Gastroesophageal sphincter (tissue), 4 donors: ENCODE data around the gene PPP1R16B. TPM values are rescaled to one million over a fixed set of nuclear protein-coding genes. Genes with fewer than 3 reads are reported as not detected.

Experiments
- ATAC-seq: fragments of 150-250 bp; one replicate; pipeline ENCODE4 v1.9.1; 2016; ENCODE audit warnings: mild to moderate bottlenecking, moderate library complexity
- H3K27ac ChIP-seq, 4 donors: fragments of 200-600 bp; sonication (generic) in 3 of 4; 1 replicate in 3 of 4; 2 replicates in 1 of 4; pipeline ENCODE4 v1.5.1; 2016 to 2019
- H3K27me3 ChIP-seq: fragments of 200-600 bp; sonication (generic); one replicate; pipeline ENCODE4 v1.5.1; 2019
- H3K36me3 ChIP-seq, 2 donors: fragments of 200-600 bp; sonication (generic); one replicate each; pipeline ENCODE4 v1.5.1; 2019; ENCODE audit warnings: control low read depth in 1 of 2
- H3K4me1 ChIP-seq, 3 donors: fragments of 200-600 bp; sonication (generic); 1 replicate in 2 of 3; 2 replicates in 1 of 3; pipeline ENCODE4 v1.5.1; 2016 to 2019; ENCODE audit warnings: control low read depth in 2 of 3
- H3K4me3 ChIP-seq, 2 donors: fragments of 200-600 bp; sonication (generic); one replicate each; pipeline ENCODE4 v1.5.1; 2019; ENCODE audit warnings: mild to moderate bottlenecking in 1 of 2, moderate library complexity in 1 of 2
- H3K9me3 ChIP-seq, 3 donors: fragments of 200-600 bp; sonication (generic); one replicate each; pipeline ENCODE4 v1.5.1; 2017 to 2019; ENCODE audit warnings: control low read depth in 2 of 3
- CTCF ChIP-seq, 4 experiments: fragments of 200-600 bp in 2 of 4; fragments of 450-650 bp in 2 of 4; sonication (generic) in 1 of 4; IDR thresholded peaks; one replicate each; pipeline ENCODE4 v1.5.1; 2017 to 2019; ENCODE audit warnings: antibody characterized with exemption in 4 of 4, mild to moderate bottlenecking in 2 of 4, moderate library complexity in 2 of 4
- EP300 ChIP-seq: sonication (generic); formaldehyde crosslinking; IDR thresholded peaks from one replicate; pipeline ENCODE4 v1.6.1; 2017; ENCODE audit warnings: antibody characterized with exemption, mild to moderate bottlenecking
- POLR2A ChIP-seq, 2 donors: fragments of 450-650 bp; IDR thresholded peaks; one replicate each; pipeline ENCODE4 v1.6.1; 2017; ENCODE audit warnings: antibody characterized with exemption in 2 of 2, mild to moderate bottlenecking in 2 of 2, moderate library complexity in 1 of 2
- POLR2AphosphoS5 ChIP-seq: sonication (generic); formaldehyde crosslinking; IDR thresholded peaks from one replicate; pipeline ENCODE4 v1.6.1; 2017; ENCODE audit warnings: antibody characterized with exemption
- WGBS, 2 donors: methylation state at CpG; one replicate each; pipeline ENCODE4 v1.1.5; 2018; ENCODE audit warnings: low coverage in 1 of 2; 5-methylcytosine and 5-hydroxymethylcytosine counted together
- total RNA-seq, 4 donors: library from RNA; depleted of rRNA; stranded (reverse); fragments of >200 nt; gene quantifications; one replicate each; pipeline ENCODE4 v1.1.0, GENCODE V29; 2016

The PPP1R16B gene
- total RNA-seq, 4 donors from 2014 or later: 4.1 to 10.0 (median 5.5) TPM

GRCh38 chr20:38919683-38920082 is 114.2 kb downstream of the PPP1R16B start:
- 54 to 60% methylated on average over 2 of the region's 7 CpGs for WGBS, 2 donors
- TF ChIP-seq POLR2A (IDR thresholded peaks at IDR 0.05): no peak
- no peak for TF ChIP-seq EP300
- TF ChIP-seq CTCF (IDR thresholded peaks at IDR 0.05): no peak
- TF ChIP-seq POLR2AphosphoS5: no peak
- H3K4me3 ChIP-seq: no peak overlapping the region
- H3K36me3 ChIP-seq: no peaks in the 10 kb centered on the region
- H3K4me1 ChIP-seq: no peaks in the 10 kb centered on the region
- no peaks in the 10 kb centered on the region for H3K9me3 ChIP-seq
- peaks cover 21% of the 10 kb centered on the region for H3K27me3 ChIP-seq
- no peak overlapping the region for H3K27ac ChIP-seq
- ATAC-seq: no peak

- 80% methylated on average over 2 of the region's 3 CpGs; no CpG with 5 or more reads in 1 of the 2 donors for WGBS, 2 donors
- TF ChIP-seq EP300: no peak
- TF ChIP-seq POLR2AphosphoS5: no peak
- no peak for TF ChIP-seq CTCF (IDR thresholded peaks at IDR 0.05)
- no peak for TF ChIP-seq POLR2A (IDR thresholded peaks at IDR 0.05)
- H3K36me3 ChIP-seq: no peaks in the 10 kb centered on the region
These were observed 114.9 kb downstream of the PPP1R16B start for GRCh38 chr20:38920411-38920810.

GRCh38 chr20:38920851-38921250 is 115.4 kb downstream of the PPP1R16B start:
- Histone ChIP-seq H3K9me3 (no peaks in the 10 kb centered on the region), H3K36me3 (no peaks in the 10 kb centered on the region), H3K4me1 (peaks cover 0 to 3% (median 0%) of the 10 kb centered on the region in 3 donors), H3K27me3 (peaks cover 21% of the 10 kb centered on the region), H3K27ac (no peak overlapping the region), H3K4me3 (no peak overlapping the region)
- ATAC-seq: no peak
- TF ChIP-seq POLR2AphosphoS5 (no peak), EP300 (no peak), POLR2A (IDR thresholded peaks at IDR 0.05) (no peak), CTCF (IDR thresholded peaks at IDR 0.05) (no peak)
- WGBS, 2 donors: 80 to 89% methylated on average over 5 to 6 of the region's 9 CpGs

More at GRCh38 chr20:38920411-38920810, 114.9 kb downstream of the PPP1R16B start:
- H3K27ac ChIP-seq: no peak overlapping the region
- H3K9me3 ChIP-seq: no peaks in the 10 kb centered on the region
- no peak for ATAC-seq
- H3K4me3 ChIP-seq: no peak overlapping the region
- no peaks in the 10 kb centered on the region for H3K4me1 ChIP-seq
- H3K27me3 ChIP-seq: peaks cover 21% of the 10 kb centered on the region

- Histone ChIP-seq H3K9me3 (no peaks in the 10 kb centered on the region), H3K27me3 (peaks cover 19% of the 10 kb centered on the region), H3K4me3 (no peak overlapping the region), H3K36me3 (no peaks in the 10 kb centered on the region), H3K27ac (no peak overlapping the region), H3K4me1 (peaks cover 0 to 33% (median 0%) of the 10 kb centered on the region in 3 donors)
- 86 to 100% methylated on average over 1 of the region's 2 CpGs for WGBS, 2 donors
- TF ChIP-seq POLR2AphosphoS5 (no peak), POLR2A (IDR thresholded peaks at IDR 0.05) (no peak), EP300 (no peak), CTCF (IDR thresholded peaks at IDR 0.05) (no peak)
- ATAC-seq: no peak
These were observed 119.2 kb downstream of the PPP1R16B start for GRCh38 chr20:38924718-38925117.

GRCh38 chr20:38926142-38926933 is 120.8 kb downstream of the PPP1R16B start, which contains the start of gene FAM83D:
Gene FAM83D, plus strand, starts transcription at chr20:38926417. Its CDS starts 26 bp downstream, at chr20:38926443.
- ATAC-seq: peak; percentile 96
- TF ChIP-seq POLR2AphosphoS5: peak; percentile 98
- TF ChIP-seq CTCF (IDR thresholded peaks at IDR 0.05): no peak
- TF ChIP-seq EP300: no peak
- TF ChIP-seq POLR2A (IDR thresholded peaks at IDR 0.05): peak; percentile 93 to 97
- H3K27me3 ChIP-seq: peaks cover 4% of the 10 kb centered on the region
- H3K9me3 ChIP-seq: no peaks in the 10 kb centered on the region
- no peaks in the 10 kb centered on the region for H3K36me3 ChIP-seq
- peaks cover 0 to 50% (median 6%) of the 10 kb centered on the region in 3 donors for H3K4me1 ChIP-seq
- peak within 1 kb of the TSS; percentile 56 to 87 for H3K4me3 ChIP-seq
- 0% methylated on average over 11 of the region's 95 CpGs; no CpG with 5 or more reads in 1 of the 2 donors for WGBS, 2 donors
- peak within 1 kb of the TSS; percentile 21 to 88 (median 86) for H3K27ac ChIP-seq
